ENCODE data around the gene IL1RL1.

IL1RL1 gene

GRCh38 chr2:102310964-102311640 lies at the start of gene IL1RL1:
TSS of gene IL1RL1 (plus strand) at chr2:102311563. CDS start at chr2:102338265, 26,702 bp downstream.
- H3K36me3 ChIP-seq (ENCODE audit: insufficient read depth, low read length) = no peaks in the 10 kb centered on the region
- H4K20me1 ChIP-seq (ENCODE audit: insufficient read depth, low read length, poor library complexity, severe bottlenecking) = no peaks in the 10 kb centered on the region
- no peak for TF ChIP-seq EZH2phosphoT487 (IDR thresholded peaks at IDR 0.05; ENCODE audit: borderline replicate concordance)
- TF ChIP-seq CTCF (conservative IDR thresholded peaks at IDR 0.05; ENCODE audit: low read length) = no peak
- H3F3A ChIP-seq (ENCODE audit: low read depth) = peaks cover 13% of the 10 kb centered on the region; the same call in 1 of the 2 replicates
- H3K27me3 ChIP-seq (ENCODE audit: insufficient read depth, low read length, poor library complexity, severe bottlenecking) = no peaks in the 10 kb centered on the region
- H2AFZ ChIP-seq (ENCODE audit: low read length) = peak within 1 kb of the TSS; percentile 50; the same call in 1 of the 2 replicates
- H3K4me2 ChIP-seq (ENCODE audit: low read depth, low read length, poor library complexity, severe bottlenecking) = peak within 1 kb of the TSS; percentile 54
- H3K79me2 ChIP-seq (ENCODE audit: insufficient read depth, low read length) = no peaks in the 10 kb centered on the region
- no peak within 1 kb of the TSS for H3K4me3 ChIP-seq (ENCODE audit: low read length, poor library complexity, severe bottlenecking)
- H3K9me2 ChIP-seq (replicated peaks; ENCODE audit: low read depth, low read length) = no peaks in the 10 kb centered on the region
- H3K9me3 ChIP-seq (ENCODE audit: insufficient read depth, low read depth, low read length) = no peaks in the 10 kb centered on the region
- peak within 1 kb of the TSS; percentile 52 for H3K9ac ChIP-seq (ENCODE audit: low read depth, low read length, poor library complexity, severe bottlenecking)
- H3K4me1 ChIP-seq (ENCODE audit: insufficient read depth, low read length, poor library complexity, severe bottlenecking) = peaks cover 51% of the 10 kb centered on the region

- Histone ChIP-seq H3F3A (ENCODE audit: low read depth) (no peaks in the 10 kb centered on the region), H3K79me2 (ENCODE audit: insufficient read depth, low read length) (no peaks in the 10 kb centered on the region), H2AFZ (ENCODE audit: low read length) (peak overlapping the region; percentile 44), H4K20me1 (ENCODE audit: insufficient read depth, low read length, poor library complexity, severe bottlenecking) (no peaks in the 10 kb centered on the region), H3K4me3 (ENCODE audit: low read length, poor library complexity, severe bottlenecking) (no peak overlapping the region), H3K9ac (ENCODE audit: low read depth, low read length, poor library complexity, severe bottlenecking) (no peak overlapping the region), H3K4me1 (ENCODE audit: insufficient read depth, low read length, poor library complexity, severe bottlenecking) (peaks cover 40% of the 10 kb centered on the region), H3K9me2 (replicated peaks; ENCODE audit: low read depth, low read length) (no peaks in the 10 kb centered on the region), H3K36me3 (ENCODE audit: insufficient read depth, low read length) (no peaks in the 10 kb centered on the region), H3K4me2 (ENCODE audit: low read depth, low read length, poor library complexity, severe bottlenecking) (no peak overlapping the region), H3K27me3 (ENCODE audit: insufficient read depth, low read length, poor library complexity, severe bottlenecking) (no peaks in the 10 kb centered on the region), H3K9me3 (ENCODE audit: insufficient read depth, low read depth, low read length) (no peaks in the 10 kb centered on the region)
- TF ChIP-seq EZH2phosphoT487 (IDR thresholded peaks at IDR 0.05; ENCODE audit: borderline replicate concordance) (no peak), CTCF (conservative IDR thresholded peaks at IDR 0.05; ENCODE audit: low read length) (no peak)
Measured at GRCh38 chr2:102262216-102263129, 48.9 kb upstream of the IL1RL1 start.

GRCh38 chr2:102264952-102265351 lies 46.4 kb upstream of the IL1RL1 start:
- Histone ChIP-seq H3K36me3 (ENCODE audit: insufficient read depth, low read length) (no peaks in the 10 kb centered on the region), H3K27me3 (ENCODE audit: insufficient read depth, low read length, poor library complexity, severe bottlenecking) (no peaks in the 10 kb centered on the region), H3K4me3 (ENCODE audit: low read length, poor library complexity, severe bottlenecking) (no peak overlapping the region), H3F3A (ENCODE audit: low read depth) (no peaks in the 10 kb centered on the region), H3K9ac (ENCODE audit: low read depth, low read length, poor library complexity, severe bottlenecking) (no peak overlapping the region), H3K4me2 (ENCODE audit: low read depth, low read length, poor library complexity, severe bottlenecking) (no peak overlapping the region), H2AFZ (ENCODE audit: low read length) (no peak overlapping the region), H4K20me1 (ENCODE audit: insufficient read depth, low read length, poor library complexity, severe bottlenecking) (no peaks in the 10 kb centered on the region), H3K9me3 (ENCODE audit: insufficient read depth, low read depth, low read length) (no peaks in the 10 kb centered on the region), H3K4me1 (ENCODE audit: insufficient read depth, low read length, poor library complexity, severe bottlenecking) (peaks cover 24% of the 10 kb centered on the region), H3K79me2 (ENCODE audit: insufficient read depth, low read length) (no peaks in the 10 kb centered on the region), H3K9me2 (replicated peaks; ENCODE audit: low read depth, low read length) (no peaks in the 10 kb centered on the region)
- TF ChIP-seq CTCF (conservative IDR thresholded peaks at IDR 0.05; ENCODE audit: low read length) (no peak), EZH2phosphoT487 (IDR thresholded peaks at IDR 0.05; ENCODE audit: borderline replicate concordance) (no peak)

Data from Loucy (cell line).